ENCODE results near the gene THSD8. TPM values are rescaled to one million over a fixed set of nuclear protein-coding genes. Genes with fewer than 3 reads are reported as not detected.

Gene THSD8
- total and polyA plus RNA-seq, 2 of the 8 experiments (the other 6 are each of a cell fraction or from before 2014, with no cell fraction given), result 8.2 to 42.3 TPM

- no peak overlapping the region for H3K23ac ChIP-seq (ENCODE audit: insufficient read length)
- peak overlapping the region; percentile 88; the same call in 1 of the 2 replicates for H2BK15ac ChIP-seq (ENCODE audit: low read length)
- peak overlapping the region; percentile 76 for H2BK12ac ChIP-seq (ENCODE audit: low read depth, low read length)
- no peaks in the 10 kb centered on the region for H3K36me3 ChIP-seq (ENCODE audit: control insufficient read depth in 2 of 4, insufficient read depth in 4 of 4, low read length in 3 of 4)
- peak overlapping the region in 3 of 4 experiments; percentile 54 to 69 (median 69); a peak in 4 of 8 replicates for H3K4me3 ChIP-seq (ENCODE audit: extremely low read depth in 1 of 4, insufficient read depth in 2 of 4, low read depth in 3 of 4, low read length in 4 of 4)
- DNase-seq (ENCODE audit: low read depth in 1 of 2, low spot score in 2 of 2) (no peak), FAIRE-seq (no peak)
- peak overlapping the region; percentile 89; the same call in 1 of the 2 replicates for H2AK5ac ChIP-seq (ENCODE audit: low read depth, low read length)
- H4K8ac ChIP-seq (ENCODE audit: extremely low read depth, insufficient read depth, low read length), result peak overlapping the region; percentile 57
- ChIA-PET CTCF (ENCODE audit: partially characterized antibody) (interaction anchor here (0.6 to 11.2 kb wide), 9 partner anchors 8 to 85 kb away, joined by 3 to 277 read pairs (median 4); partner anchors contain the start of genes JUNB and RTBDN), POLR2A (ENCODE audit: partially characterized antibody) (interaction anchor here (1.0 to 16.6 kb wide), 9 partner anchors 9 to 154 kb away, joined by 3 to 317 read pairs (median 7); partner anchors contain the start of genes FARSA, GET3, JUNB and PRDX2)
- peak overlapping the region; percentile 81 for H3K18ac ChIP-seq (ENCODE audit: extremely low read depth, low read length)
- no peak overlapping the region; a peak in 1 of 7 replicates for H3K9ac ChIP-seq (replicated peaks in 1 of 4; ENCODE audit: extremely low read depth in 1 of 4, low read depth in 3 of 4, low read length in 3 of 4)
- H2BK5ac ChIP-seq (ENCODE audit: low read depth, low read length), result peak overlapping the region; percentile 85
- peak overlapping the region; percentile 22; the same call in 1 of the 2 replicates for H3K27ac ChIP-seq (ENCODE audit: low read depth, low read length)
- H3K4me2 ChIP-seq (ENCODE audit: insufficient read depth in 1 of 2, low read depth in 2 of 2, low read length in 2 of 2), result peak overlapping the region; percentile 93 to 94
- H3K4me1 ChIP-seq (replicated peaks in 1 of 4; ENCODE audit: control insufficient read depth in 3 of 4, insufficient read depth in 4 of 4, low read length in 3 of 4), result peaks cover 9 to 33% (median 23%) of the 10 kb centered on the region in 4 experiments
- no peak overlapping the region for H3K4ac ChIP-seq (replicated peaks; ENCODE audit: insufficient read length, low read depth, low read length)
- peak overlapping the region; percentile 84 for H4K5ac ChIP-seq (ENCODE audit: insufficient read length, low read depth, low read length)
- peaks cover 27% of the 10 kb centered on the region; the same call in 1 of the 2 replicates for H3K23me2 ChIP-seq (ENCODE audit: low read depth, low read length)
- no peaks in the 10 kb centered on the region for H3K9me3 ChIP-seq (ENCODE audit: insufficient read depth in 2 of 2, low read depth in 1 of 2, low read length in 1 of 2)
- H3K56ac ChIP-seq (replicated peaks; ENCODE audit: insufficient read length, low read depth, low read length), result peak overlapping the region; percentile 53
- H2BK120ac ChIP-seq (replicated peaks; ENCODE audit: low read depth, low read length), result no peak overlapping the region
- no peaks in the 10 kb centered on the region for H3K79me2 ChIP-seq (ENCODE audit: control insufficient read depth in 1 of 2, insufficient read depth in 2 of 2, low read length in 2 of 2)
- H4K20me1 ChIP-seq (replicated peaks in 1 of 2; ENCODE audit: control insufficient read depth in 1 of 2, insufficient read depth in 2 of 2, low read length in 2 of 2), result no peaks in the 10 kb centered on the region
- TF ChIP-seq CBX8 (IDR thresholded peaks at IDR 0.05; ENCODE audit: borderline replicate concordance, low read depth, low read length) (no peak), BCL11A (IDR thresholded peaks at IDR 0.05; ENCODE audit: low read depth in 2 of 2, low read length in 2 of 2) (no peak)
- H4K91ac ChIP-seq (replicated peaks; ENCODE audit: insufficient read length, low read length), result peak overlapping the region; percentile 85
- no peak overlapping the region for H3K14ac ChIP-seq (ENCODE audit: insufficient read length)
- H3K27me3 ChIP-seq (replicated peaks in 1 of 4; ENCODE audit: control insufficient read depth in 3 of 4, extremely low read depth in 1 of 4, insufficient read depth in 3 of 4, low read length in 3 of 4), result no peaks in the 10 kb centered on the region
- H2BK20ac ChIP-seq (ENCODE audit: low read length), result peak overlapping the region; percentile 55; the same call in 1 of the 2 replicates
- no peaks in the 10 kb centered on the region for H3K79me1 ChIP-seq (ENCODE audit: low read depth, low read length)
- WGBS, 2 experiments (ENCODE audit: extremely low coverage in 1 of 2, insufficient coverage in 1 of 2, insufficient read length in 1 of 2, insufficient replicate concordance in 2 of 2, low coverage in 1 of 2, low lambda C conversion rate in 2 of 2, missing lambda C conversion rate in 1 of 2), result 86% methylated on average over 12 of the region's 15 CpGs; no CpG with 5 or more reads in 1 of the 2 experiments
- no peak overlapping the region for H2AFZ ChIP-seq (ENCODE audit: low read length)
Observed at GRCh38 chr19:12779162-12779993, 22.5 kb upstream of the THSD8 start.

Data from H1 (cell line).